Psoas muscle (tissue), 8 donors: ENCODE data around the gene NR2C2. TPM values are rescaled to one million over a fixed set of nuclear protein-coding genes. Genes with fewer than 3 reads are reported as not detected.

Source experiments
- ATAC-seq, 4 donors: fragments of 200-7000 bp; cut with Tn5 transposase; one replicate each; pipeline ENCODE4 v1.9.1; 2020; ENCODE audit warnings: moderate library complexity in 3 of 4, mild to moderate bottlenecking in 2 of 4
- DNase-seq, 2 donors: peaks; one replicate each; pipeline ENCODE4 v3.0.0-alpha.2; 2020
- H3K27ac ChIP-seq: fragments of 200-600 bp; one replicate; pipeline ENCODE4 v1.8.0; 2022
- H3K27me3 ChIP-seq, 3 donors: fragments of 200-600 bp in 1 of 3; one replicate each; pipeline versions ENCODE4 v1.6.1 to v1.8.0; 2013 to 2022; ENCODE audit warnings: low read length in 2 of 3, mild to moderate bottlenecking in 2 of 3, moderate library complexity in 1 of 3; ENCODE audit not compliant: insufficient read depth in 3 of 3
- H3K36me3 ChIP-seq, 2 donors: fragments of 200-600 bp in 1 of 2; one replicate each; pipeline versions ENCODE4 v1.6.1 to v1.8.0; 2013 to 2022; ENCODE audit warnings: low read depth in 1 of 2, mild to moderate bottlenecking in 1 of 2, moderate library complexity in 1 of 2; ENCODE audit not compliant: insufficient read depth in 1 of 2
- H3K4me1 ChIP-seq: fragments of 200-600 bp; one replicate; pipeline ENCODE4 v1.8.0; 2022
- H3K4me3 ChIP-seq: fragments of 200-600 bp; one replicate; pipeline ENCODE4 v1.8.0; 2022; ENCODE audit warnings: mild to moderate bottlenecking
- H3K9me3 ChIP-seq: fragments of 200-600 bp; one replicate; pipeline ENCODE4 v1.8.0; 2022
- WGBS, 3 donors: extraction: QIAGEN DNeasy Blood & Tissue Kit; methylation state at CpG; one replicate each; pipeline versions ENCODE4 v1.1.6 to v1.1.7; 2013; 5-methylcytosine and 5-hydroxymethylcytosine counted together
- intact Hi-C, 2 donors: fragments of 100-400 bp; cut with DNase I; formaldehyde crosslinking; loops; one replicate each; pipeline versions ENCODE4 v1.11.0 to v1.14.2; 2022
- polyA plus RNA-seq, 3 donors: library from polyadenylated mRNA; stranded (reverse); fragments of 200-250 nt; gene quantifications; one replicate each; pipeline ENCODE4 v1.2.3, GENCODE V29; 2013
- total RNA-seq, 4 donors: library from RNA; stranded (reverse); fragmentation: NEBNext Ultra II Directional in 2 of 4; extraction: Animal tissue kit (Norgen Biotek cat#: 25700) in 2 of 4; gene quantifications; one replicate each; pipeline versions ENCODE4 v1.2.1 to v1.2.4, GENCODE V29; 2021 to 2023
- TF ChIP-seq, protein P1 (sequence below): fragments of 200-600 bp; IDR thresholded peaks from one replicate; pipeline ENCODE4 v1.8.0; 2022; ENCODE audit warnings: antibody characterized with exemption
- donor health status: healthy with polysubstance abuse.
- donor health status: DM: no; HTN: no; CAD: no; lungs with moderate emphysema.
- donor health status: Bipolar disorder and iron deficiency.
- donor health status: healthy.
- donor health status: DM: yes; HTN: yes; CAD: no.
- donor health status: DM: no; HTN: no; CAD: no.
- donor health status: DM: no; HTN: no; CAD: no.
- donor health status: DM: yes; HTN: yes; CAD: no.

Gene NR2C2
- total and polyA plus RNA-seq, 7 donors, result 8.7 to 37.1 (median 28.3) TPM

DNA sequence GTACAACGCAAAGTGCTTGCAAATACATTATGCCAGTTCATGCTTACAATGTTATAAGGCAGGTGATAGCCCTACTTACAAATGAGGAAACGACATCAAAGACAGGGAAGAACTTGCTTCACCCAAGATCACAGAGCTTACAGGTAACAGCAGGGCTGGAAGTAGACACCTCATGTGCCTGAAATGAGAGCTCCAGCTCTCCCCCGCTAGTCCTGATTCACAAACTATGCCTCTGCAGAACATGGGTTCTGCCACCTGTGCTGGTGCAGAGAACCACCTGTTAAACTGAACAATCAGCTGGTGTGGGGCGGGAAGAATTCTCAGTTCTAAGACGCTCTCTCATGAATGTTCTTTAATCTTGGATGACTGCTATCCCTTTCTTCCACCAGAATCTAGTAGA lies 144.2 kb downstream of the NR2C2 start:
- no peak overlapping the region for H3K27ac ChIP-seq
- TF ChIP-seq, protein P1, sequence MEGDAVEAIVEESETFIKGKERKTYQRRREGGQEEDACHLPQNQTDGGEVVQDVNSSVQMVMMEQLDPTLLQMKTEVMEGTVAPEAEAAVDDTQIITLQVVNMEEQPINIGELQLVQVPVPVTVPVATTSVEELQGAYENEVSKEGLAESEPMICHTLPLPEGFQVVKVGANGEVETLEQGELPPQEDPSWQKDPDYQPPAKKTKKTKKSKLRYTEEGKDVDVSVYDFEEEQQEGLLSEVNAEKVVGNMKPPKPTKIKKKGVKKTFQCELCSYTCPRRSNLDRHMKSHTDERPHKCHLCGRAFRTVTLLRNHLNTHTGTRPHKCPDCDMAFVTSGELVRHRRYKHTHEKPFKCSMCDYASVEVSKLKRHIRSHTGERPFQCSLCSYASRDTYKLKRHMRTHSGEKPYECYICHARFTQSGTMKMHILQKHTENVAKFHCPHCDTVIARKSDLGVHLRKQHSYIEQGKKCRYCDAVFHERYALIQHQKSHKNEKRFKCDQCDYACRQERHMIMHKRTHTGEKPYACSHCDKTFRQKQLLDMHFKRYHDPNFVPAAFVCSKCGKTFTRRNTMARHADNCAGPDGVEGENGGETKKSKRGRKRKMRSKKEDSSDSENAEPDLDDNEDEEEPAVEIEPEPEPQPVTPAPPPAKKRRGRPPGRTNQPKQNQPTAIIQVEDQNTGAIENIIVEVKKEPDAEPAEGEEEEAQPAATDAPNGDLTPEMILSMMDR, result no peak
- intact Hi-C loops, result no loop called here
- no peaks in the 10 kb centered on the region for H3K27me3 ChIP-seq
- no peaks in the 10 kb centered on the region for H3K4me1 ChIP-seq
- no peaks in the 10 kb centered on the region for H3K9me3 ChIP-seq
- 79 to 85% (median 81%) methylated on average over 5 of the region's 5 CpGs for WGBS, 3 donors
- no peak for DNase-seq
- ATAC-seq, result no peak
- peaks cover 13 to 100% of the 10 kb centered on the region in 2 donors for H3K36me3 ChIP-seq
- no peak overlapping the region for H3K4me3 ChIP-seq

DNA sequence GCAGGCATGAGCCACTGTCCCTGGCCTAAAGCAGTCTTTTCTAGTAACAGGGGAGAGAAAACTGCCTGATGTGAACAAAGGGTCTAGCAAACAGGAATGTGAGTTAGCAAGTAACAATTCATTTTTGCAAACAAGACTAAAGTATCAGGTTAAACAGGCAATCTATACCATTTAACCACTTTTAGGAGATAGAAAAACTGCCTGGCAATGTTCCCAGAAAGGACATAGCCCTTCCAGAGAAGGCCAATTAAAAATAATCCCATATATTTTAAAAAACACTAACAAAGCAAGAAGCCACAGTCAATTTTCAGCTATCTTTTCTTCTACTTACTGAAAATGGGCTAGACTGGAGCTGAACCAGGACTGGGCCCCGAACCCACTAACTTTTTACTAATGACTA lies 145.3 kb downstream of the NR2C2 start:
- peaks cover 9% of the 10 kb centered on the region for H3K4me1 ChIP-seq
- WGBS, 3 donors, result 91 to 100% (median 100%) methylated on average over 1 of the region's 1 CpG
- H3K27me3 ChIP-seq, result no peaks in the 10 kb centered on the region
- H3K36me3 ChIP-seq, result peaks cover 13 to 94% of the 10 kb centered on the region in 2 donors
- TF ChIP-seq, protein P1, result no peak
- no peaks in the 10 kb centered on the region for H3K9me3 ChIP-seq
- no peak for ATAC-seq
- H3K4me3 ChIP-seq, result no peak overlapping the region
- no peak overlapping the region for H3K27ac ChIP-seq
- no peak for DNase-seq
- intact Hi-C loops, result no loop called here

DNA sequence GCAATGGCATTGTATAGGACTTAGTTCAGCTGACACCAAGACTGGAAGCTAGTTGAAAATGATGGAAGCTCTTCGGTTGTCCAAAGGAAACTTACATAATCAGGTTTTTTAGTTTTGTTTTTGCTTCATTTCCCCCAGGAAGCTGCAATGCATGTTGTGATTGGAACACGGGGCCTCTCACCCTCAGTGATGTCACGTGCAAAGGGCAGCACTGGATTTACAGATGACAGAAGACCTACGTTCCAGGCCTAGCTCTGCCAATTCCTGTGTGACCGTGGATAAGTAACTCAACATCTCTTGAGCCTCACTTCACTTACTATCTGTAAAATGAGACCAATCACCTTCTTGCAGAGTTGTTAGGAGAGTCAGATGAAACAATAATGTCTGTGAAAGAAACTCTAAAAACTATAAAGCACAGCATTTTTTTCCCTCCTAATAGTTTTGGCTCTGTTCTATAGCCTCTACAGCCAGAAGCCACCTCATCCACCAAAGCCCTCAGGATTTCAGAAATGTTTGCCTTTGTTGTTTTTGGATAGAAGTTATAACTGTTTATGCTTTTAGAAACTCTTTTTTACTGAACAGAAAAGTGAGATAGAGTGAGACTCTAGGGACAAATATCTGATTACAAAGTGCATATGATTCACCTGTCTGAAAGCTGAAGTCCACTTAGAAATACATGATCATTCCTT lies 146.9 kb downstream of the NR2C2 start:
- H3K36me3 ChIP-seq, result peaks cover 11 to 77% of the 10 kb centered on the region in 2 donors
- ATAC-seq, result no peak
- H3K9me3 ChIP-seq, result no peaks in the 10 kb centered on the region
- DNase-seq, result no peak
- H3K4me3 ChIP-seq, result no peak overlapping the region
- peaks cover 15% of the 10 kb centered on the region for H3K4me1 ChIP-seq
- intact Hi-C loops, result no loop called here
- TF ChIP-seq, protein P1, result no peak
- no peak overlapping the region for H3K27ac ChIP-seq
- no peaks in the 10 kb centered on the region for H3K27me3 ChIP-seq
- 71 to 81% (median 78%) methylated on average over 5 of the region's 5 CpGs for WGBS, 3 donors

DNA sequence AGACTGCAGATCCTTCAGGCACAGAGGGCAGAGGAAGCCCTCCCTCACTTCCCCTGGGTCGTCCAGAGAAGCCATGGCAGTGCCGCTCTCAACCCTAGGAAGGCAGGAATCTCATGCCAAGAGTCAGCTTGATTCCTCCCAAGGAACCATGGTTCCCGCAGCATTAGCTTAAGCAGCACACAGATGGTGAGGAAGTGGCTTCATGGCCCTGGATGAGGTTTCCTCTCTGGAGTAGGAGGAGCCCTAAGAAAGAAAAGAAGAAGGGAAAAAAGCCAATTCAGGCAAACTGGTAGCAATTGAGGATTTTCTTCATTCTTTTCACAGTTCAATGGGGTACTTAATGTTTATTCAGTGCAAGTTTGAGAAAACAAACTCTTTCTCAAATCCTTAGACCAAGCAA lies 148.7 kb downstream of the NR2C2 start:
- Histone ChIP-seq H3K9me3 (no peaks in the 10 kb centered on the region), H3K36me3 (peaks cover 5 to 60% of the 10 kb centered on the region in 2 donors), H3K4me1 (peaks cover 20% of the 10 kb centered on the region), H3K4me3 (no peak overlapping the region), H3K27ac (no peak overlapping the region), H3K27me3 (no peaks in the 10 kb centered on the region)
- TF ChIP-seq, protein P1, result no peak
- intact Hi-C loops, result loop anchor here in 1 of 2 donors (5.0 kb wide), 1 partner anchor 149 kb away; the partner anchor contains the start of gene NR2C2
- 67 to 79% (median 72%) methylated on average over 3 of the region's 3 CpGs for WGBS, 3 donors
- DNase-seq (no peak), ATAC-seq (no peak)
